PC-9 (cell line): ENCODE results near the gene C7orf25. TPM values are rescaled to one million over a fixed set of nuclear protein-coding genes. Genes with fewer than 3 reads are reported as not detected.

ENCODE experiments used
- BruUV-seq: library from RNA; stranded (reverse); fragments of 400-500 nt; replicated peaks from 2 replicates; lab custom pipeline; 2021; lab: Mats Ljungman, UMichigan
- CTCF ChIA-PET: fragments of 300-600 bp; sonication (Branson Sonifier 250); formaldehyde crosslinking; loops from one replicate; lab custom pipeline; 2022; ENCODE audit warnings: antibody characterized with exemption; lab: Charles Lee
- POLR2A ChIA-PET: fragments of 300-600 bp; sonication (Branson Sonifier 250); formaldehyde crosslinking; loops from one replicate; lab custom pipeline; 2022; ENCODE audit warnings: antibody characterized with exemption; ENCODE audit not compliant: unreplicated experiment; lab: Charles Lee
- DNase-seq, 2 experiments: peaks; one replicate each; pipeline versions ENCODE4 v3.0.0 to v3.0.0-alpha.2; 2015 to 2022; ENCODE audit warnings: mixed read lengths in 1 of 2
- H2AFZ ChIP-seq: fragments of 200-600 bp; sonication (generic); 2 replicates; pipeline ENCODE4 v1.8.1; 2017; ENCODE audit warnings: antibody characterized with exemption
- H3F3A ChIP-seq: fragments of 200-600 bp; sonication (generic); 2 replicates; pipeline ENCODE4 v1.8.1; 2017; ENCODE audit warnings: antibody characterized with exemption, mild to moderate bottlenecking, low read depth; ENCODE audit not compliant: insufficient read depth
- H3K27ac ChIP-seq: fragments of 200-600 bp; sonication (generic); 2 replicates; pipeline ENCODE4 v1.6.1; 2016; ENCODE audit warnings: mixed run types
- H3K27me3 ChIP-seq: fragments of 200-600 bp; sonication (generic); 2 replicates; pipeline ENCODE4 v1.6.1; 2016; ENCODE audit warnings: low read depth, mixed run types; ENCODE audit not compliant: insufficient read depth
- H3K36me3 ChIP-seq: fragments of 200-600 bp; sonication (generic); 2 replicates; pipeline ENCODE4 v1.6.1; 2016; ENCODE audit warnings: low read depth, mixed run types
- H3K4me1 ChIP-seq: fragments of 200-600 bp; sonication (generic); replicated peaks from 2 replicates; pipeline ENCODE4 v1.6.1; 2016; ENCODE audit warnings: mixed run types; ENCODE audit not compliant: insufficient read depth
- H3K4me2 ChIP-seq: fragments of 200-600 bp; sonication (generic); 2 replicates; pipeline ENCODE4 v1.6.1; 2017; ENCODE audit warnings: mixed run types
- H3K4me3 ChIP-seq: fragments of 200-600 bp; sonication (generic); 2 replicates; pipeline ENCODE4 v1.6.1; 2016; ENCODE audit warnings: mixed run types
- H3K79me2 ChIP-seq: fragments of 200-600 bp; sonication (generic); 2 replicates; pipeline ENCODE4 v1.6.1; 2017; ENCODE audit warnings: low read depth, mixed run types
- H3K9me2 ChIP-seq: fragments of 200-600 bp; sonication (generic); 2 replicates; pipeline ENCODE4 v1.8.1; 2017; ENCODE audit warnings: mild to moderate bottlenecking; ENCODE audit not compliant: insufficient read depth
- H3K9me3 ChIP-seq: fragments of 200-600 bp; sonication (generic); 2 replicates; pipeline ENCODE4 v1.8.1; 2016; ENCODE audit warnings: low read depth; ENCODE audit not compliant: insufficient read depth
- H4K20me1 ChIP-seq: fragments of 200-600 bp; sonication (generic); 2 replicates; pipeline ENCODE4 v1.8.1; 2017; ENCODE audit not compliant: insufficient read depth
- CTCF ChIP-seq: fragments of 200-600 bp; sonication (generic); conservative IDR thresholded peaks from 2 replicates; pipeline ENCODE4 v1.6.1; 2017; ENCODE audit warnings: mixed run types, antibody characterized with exemption, mild to moderate bottlenecking, moderate library complexity
- EZH2 ChIP-seq: fragments of 200-600 bp; sonication (generic); IDR thresholded peaks from 2 replicates; pipeline ENCODE4 v1.8.0; 2017; ENCODE audit warnings: antibody characterized with exemption, low read depth
- intact Hi-C: fragments of 100-400 bp; cut with micrococcal nuclease; formaldehyde crosslinking; loops from one replicate; pipeline ENCODE4 v1.10.0; 2022; ENCODE audit not compliant: unreplicated experiment
- total RNA-seq: library from RNA; stranded (reverse); gene quantifications from 2 replicates; pipeline ENCODE4 v1.2.3, GENCODE V29; 2021

The C7orf25 gene
- total RNA-seq, 1 experiment from 2014 or later = 7.3 TPM

DNA sequence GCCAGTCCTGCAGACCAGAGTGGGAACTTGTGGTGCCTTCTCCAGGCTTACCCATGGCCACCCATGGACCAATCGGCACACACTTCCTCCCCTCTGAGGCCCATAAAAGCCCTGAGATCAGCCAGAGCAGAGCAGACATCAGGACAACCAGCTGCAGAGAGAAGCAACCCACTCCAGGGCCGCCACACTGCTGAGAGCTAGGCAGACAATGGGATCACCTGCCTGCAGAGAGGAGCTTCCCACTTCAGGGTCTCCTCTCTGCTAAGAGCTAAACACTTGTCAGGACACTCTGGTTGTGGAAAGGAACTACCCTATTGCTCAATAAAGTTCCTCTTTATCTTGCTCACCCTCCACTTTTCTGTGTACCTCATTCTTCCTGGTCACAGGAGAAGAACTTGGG lies 34.0 kb downstream of the C7orf25 start:
- H4K20me1 ChIP-seq = no peaks in the 10 kb centered on the region
- no peaks in the 10 kb centered on the region for H3K36me3 ChIP-seq
- no peak overlapping the region for H3K27ac ChIP-seq
- no TSS peak for BruUV-seq
- TF ChIP-seq EZH2 (no peak), CTCF (no peak)
- H2AFZ ChIP-seq = no peak overlapping the region
- H3K4me3 ChIP-seq = no peak overlapping the region
- ChIA-PET CTCF (no interaction called here), POLR2A (no interaction called here)
- H3K27me3 ChIP-seq = no peaks in the 10 kb centered on the region
- H3K4me2 ChIP-seq = no peak overlapping the region
- no peaks in the 10 kb centered on the region for H3K9me3 ChIP-seq
- no peaks in the 10 kb centered on the region for H3K9me2 ChIP-seq
- H3K79me2 ChIP-seq = no peaks in the 10 kb centered on the region
- no peaks in the 10 kb centered on the region for H3F3A ChIP-seq
- no peaks in the 10 kb centered on the region for H3K4me1 ChIP-seq
- intact Hi-C loops = no loop called here
- DNase-seq = no peak

DNA sequence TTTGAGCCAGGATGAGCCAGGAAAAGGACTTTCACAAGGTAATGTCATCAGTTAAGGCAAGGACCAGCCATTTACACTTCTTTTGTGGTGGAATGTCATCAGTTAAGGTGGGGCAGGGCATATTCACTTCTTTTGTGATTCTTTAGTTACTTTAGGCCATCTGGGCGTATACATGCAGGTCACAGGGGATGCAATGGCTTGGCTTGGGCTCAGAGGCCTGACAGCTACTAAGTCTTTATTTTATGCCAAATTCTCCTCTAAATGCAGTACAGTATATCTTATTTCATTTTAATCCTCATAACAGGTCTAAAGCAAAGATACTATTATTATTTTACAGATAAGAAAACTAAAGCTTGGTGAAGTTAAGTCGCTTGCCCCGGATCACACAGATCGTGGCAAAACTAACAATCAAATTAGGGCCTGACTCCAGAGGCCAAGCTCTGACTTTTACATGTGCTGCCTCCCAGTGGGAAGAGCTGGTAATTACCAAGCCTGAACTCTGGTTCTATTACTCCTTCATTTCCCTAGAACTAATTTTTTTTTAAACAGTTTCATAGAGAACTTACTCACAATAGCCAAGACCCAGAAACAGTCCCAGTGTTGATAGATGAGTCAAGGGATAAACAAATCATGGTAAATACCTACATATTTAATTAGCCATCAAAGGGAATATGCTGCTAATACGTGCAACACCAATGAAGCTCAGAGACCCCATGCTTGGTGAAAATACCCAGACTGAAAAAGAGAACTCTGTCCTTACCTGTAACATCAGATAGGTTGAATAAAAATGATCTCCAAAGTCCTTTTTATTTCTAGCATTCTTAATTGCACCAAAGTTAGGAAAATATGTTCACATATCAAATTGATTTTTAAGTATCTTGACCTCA lies 35.4 kb downstream of the C7orf25 start:
- POLR2A ChIA-PET = interaction anchor here (0.6 to 0.7 kb wide), 3 partner anchors 12 to 1807 kb away, joined by 3 to 7 read pairs (median 3); partner anchors contain the start of gene MRPL32

More for the DNA sequence above, 35.4 kb downstream of the C7orf25 start:
- no peaks in the 10 kb centered on the region for H3K9me3 ChIP-seq
- no peak overlapping the region for H3K27ac ChIP-seq
- H3K9me2 ChIP-seq = no peaks in the 10 kb centered on the region
- no peak overlapping the region for H2AFZ ChIP-seq
- H3K27me3 ChIP-seq = no peaks in the 10 kb centered on the region
- H3K4me1 ChIP-seq = no peaks in the 10 kb centered on the region
- intact Hi-C loops = loop anchor here (1.0 kb wide), 1 partner anchor 933 kb away; no protein-coding TSS in a partner anchor
- peak; percentile 43 to 59 for DNase-seq
- no TSS peak for BruUV-seq
- no peak overlapping the region for H3K4me2 ChIP-seq
- no peaks in the 10 kb centered on the region for H4K20me1 ChIP-seq
- no peak overlapping the region for H3K4me3 ChIP-seq
- H3K36me3 ChIP-seq = no peaks in the 10 kb centered on the region
- TF ChIP-seq EZH2 (no peak), CTCF (peak; percentile 95)
- no peaks in the 10 kb centered on the region for H3F3A ChIP-seq
- CTCF ChIA-PET = interaction anchor here (0.7 to 1.2 kb wide), 4 partner anchors 33 to 1598 kb away, joined by 3 to 5 read pairs (median 4); no protein-coding TSS in a partner anchor
- H3K79me2 ChIP-seq = no peaks in the 10 kb centered on the region
